Peyer's patch (tissue), 4 donors: Measurements from ENCODE around the gene BCAS3.

Source experiments
- POLR2A ChIP-seq, 2 donors: fragments of 450-650 bp; IDR thresholded peaks; one replicate each; pipeline ENCODE4 v1.5.1; 2017; ENCODE audit warnings: antibody characterized with exemption in 2 of 2, mild to moderate bottlenecking in 2 of 2, moderate library complexity in 2 of 2
- TF ChIP-seq, protein P1 (sequence below), 6 experiments: fragments of 450-650 bp in 4 of 6; fragments of 200-600 bp in 2 of 6; sonication (generic) in 1 of 6; IDR thresholded peaks; one replicate each; pipeline ENCODE4 v1.5.1; 2017 to 2019; ENCODE audit warnings: antibody characterized with exemption in 6 of 6, mild to moderate bottlenecking in 3 of 6, moderate library complexity in 1 of 6

DNA sequence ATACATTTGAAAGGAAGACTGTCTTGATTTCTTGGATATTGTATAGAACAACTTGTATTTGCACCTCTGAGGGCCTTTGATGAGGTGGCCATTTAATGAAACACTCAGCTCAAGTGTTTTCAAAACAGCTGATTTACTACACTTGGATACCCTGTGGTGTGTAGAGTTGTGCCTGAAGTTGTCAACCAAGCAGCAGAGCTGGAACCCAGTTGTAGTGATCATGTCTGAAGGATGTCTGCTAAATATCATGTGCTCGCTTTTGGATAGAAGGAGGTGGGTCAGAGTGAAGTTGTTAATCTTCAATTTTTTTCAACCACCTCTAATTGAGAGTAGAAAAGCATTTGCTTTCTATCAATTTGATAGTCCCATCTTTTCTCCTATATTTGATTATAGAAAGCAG is 546.1 kb downstream of the BCAS3 start:
- TF ChIP-seq, protein P1, sequence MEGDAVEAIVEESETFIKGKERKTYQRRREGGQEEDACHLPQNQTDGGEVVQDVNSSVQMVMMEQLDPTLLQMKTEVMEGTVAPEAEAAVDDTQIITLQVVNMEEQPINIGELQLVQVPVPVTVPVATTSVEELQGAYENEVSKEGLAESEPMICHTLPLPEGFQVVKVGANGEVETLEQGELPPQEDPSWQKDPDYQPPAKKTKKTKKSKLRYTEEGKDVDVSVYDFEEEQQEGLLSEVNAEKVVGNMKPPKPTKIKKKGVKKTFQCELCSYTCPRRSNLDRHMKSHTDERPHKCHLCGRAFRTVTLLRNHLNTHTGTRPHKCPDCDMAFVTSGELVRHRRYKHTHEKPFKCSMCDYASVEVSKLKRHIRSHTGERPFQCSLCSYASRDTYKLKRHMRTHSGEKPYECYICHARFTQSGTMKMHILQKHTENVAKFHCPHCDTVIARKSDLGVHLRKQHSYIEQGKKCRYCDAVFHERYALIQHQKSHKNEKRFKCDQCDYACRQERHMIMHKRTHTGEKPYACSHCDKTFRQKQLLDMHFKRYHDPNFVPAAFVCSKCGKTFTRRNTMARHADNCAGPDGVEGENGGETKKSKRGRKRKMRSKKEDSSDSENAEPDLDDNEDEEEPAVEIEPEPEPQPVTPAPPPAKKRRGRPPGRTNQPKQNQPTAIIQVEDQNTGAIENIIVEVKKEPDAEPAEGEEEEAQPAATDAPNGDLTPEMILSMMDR (IDR thresholded peaks at IDR 0.05) = no peak
- TF ChIP-seq POLR2A (IDR thresholded peaks at IDR 0.05) = no peak
